ELR (cell line): ENCODE measurements around the gene EMD.

Experiments used
- DNase-seq: peaks from one replicate; pipeline ENCODE4 v3.0.0-alpha.2; 2015; ENCODE audit warnings: low read depth

Gene EMD

GRCh38 chrX:154419189-154419588 is 40.1 kb downstream of the EMD start:
- no peak for DNase-seq

DNA sequence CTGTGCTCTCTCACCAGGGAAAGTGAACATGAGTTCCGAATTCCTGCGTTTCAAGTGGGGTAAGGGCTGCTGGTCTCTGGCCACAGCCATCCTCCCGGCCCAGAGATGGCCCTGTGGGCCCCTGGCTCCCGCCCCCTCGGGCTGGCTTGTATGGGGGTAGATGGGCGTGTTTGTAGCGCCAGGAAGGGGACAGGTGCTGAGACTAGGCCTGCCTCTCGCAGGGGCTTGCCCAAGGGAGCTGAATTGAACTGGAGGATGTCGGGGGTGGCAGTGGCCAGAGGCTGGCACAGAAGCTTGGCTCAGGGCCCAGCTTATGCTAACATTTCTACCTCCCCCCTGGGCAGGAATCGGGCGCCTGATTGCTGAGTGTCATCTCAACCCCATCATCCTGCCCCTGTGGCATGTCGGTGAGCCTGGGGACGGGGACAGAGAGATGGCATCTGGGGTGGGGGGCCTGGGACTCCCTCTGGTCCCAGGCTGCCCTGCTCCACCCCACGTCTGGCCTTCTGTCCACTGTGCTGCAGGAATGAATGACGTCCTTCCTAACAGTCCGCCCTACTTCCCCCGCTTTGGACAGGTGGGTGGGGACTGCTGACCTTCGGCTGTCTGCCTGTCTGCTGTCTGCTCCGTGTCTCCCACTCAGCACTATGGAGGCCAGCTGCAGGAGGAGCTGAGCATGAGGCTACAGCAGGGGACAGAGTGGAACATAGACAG is 40.8 kb downstream of the EMD start:
- DNase-seq, result no peak

DNA sequence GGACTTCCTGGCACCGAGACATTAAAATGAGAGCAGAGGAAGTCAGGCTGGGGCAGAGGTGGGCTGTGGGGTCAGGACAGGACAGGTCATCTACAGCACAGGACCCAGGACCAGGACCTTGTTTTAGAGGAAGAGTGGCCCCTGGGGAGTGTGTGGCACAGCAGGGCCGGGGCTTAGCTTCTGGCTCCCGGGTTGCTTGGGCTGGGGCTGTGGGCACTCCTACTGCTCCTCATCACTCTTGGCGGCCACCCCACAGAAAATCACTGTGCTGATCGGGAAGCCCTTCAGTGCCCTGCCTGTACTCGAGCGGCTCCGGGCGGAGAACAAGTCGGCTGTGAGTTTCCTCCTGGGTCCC is 41.3 kb downstream of the EMD start:
- no peak for DNase-seq

DNA sequence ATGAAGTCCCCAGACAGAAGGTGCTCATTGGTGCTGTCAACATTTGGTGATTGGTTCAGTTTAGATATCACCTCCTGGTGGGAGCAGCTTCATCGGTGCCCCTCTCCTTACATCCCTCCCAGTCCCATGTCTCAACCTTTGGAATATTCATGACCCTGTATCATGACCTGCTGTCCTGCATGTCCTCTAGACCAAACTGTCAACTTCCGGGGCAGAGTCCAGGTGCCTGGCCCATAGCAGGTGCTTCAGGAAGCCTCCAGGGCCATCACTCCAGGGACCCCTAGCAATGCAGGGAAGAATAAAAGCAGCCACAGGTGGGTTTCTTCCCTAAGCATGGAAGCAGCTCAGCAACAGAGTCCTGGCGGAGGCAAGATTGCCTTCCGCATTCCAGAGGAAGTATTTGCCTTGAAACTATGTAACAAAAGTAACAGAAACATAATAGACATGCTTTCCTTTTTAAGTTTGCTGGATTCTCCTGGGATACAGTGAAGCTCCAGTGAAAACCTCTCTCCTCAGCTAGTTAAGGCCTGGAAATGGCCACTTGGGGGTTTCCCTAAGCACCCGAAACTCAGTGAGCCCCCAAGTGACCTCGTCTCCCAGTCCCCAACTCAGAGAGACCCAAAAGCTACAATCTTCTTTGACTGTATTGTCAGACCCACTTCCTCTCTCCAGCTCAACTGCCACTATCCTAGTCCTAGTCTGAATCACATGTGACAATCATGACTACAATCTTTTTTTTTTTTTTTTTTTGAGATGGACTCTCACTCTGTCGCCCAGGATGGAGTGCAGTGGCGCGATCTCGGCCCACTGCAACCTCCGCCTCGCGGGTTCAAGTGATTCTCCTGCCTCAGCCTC is 48.0 kb downstream of the EMD start:
- no peak for DNase-seq

DNA sequence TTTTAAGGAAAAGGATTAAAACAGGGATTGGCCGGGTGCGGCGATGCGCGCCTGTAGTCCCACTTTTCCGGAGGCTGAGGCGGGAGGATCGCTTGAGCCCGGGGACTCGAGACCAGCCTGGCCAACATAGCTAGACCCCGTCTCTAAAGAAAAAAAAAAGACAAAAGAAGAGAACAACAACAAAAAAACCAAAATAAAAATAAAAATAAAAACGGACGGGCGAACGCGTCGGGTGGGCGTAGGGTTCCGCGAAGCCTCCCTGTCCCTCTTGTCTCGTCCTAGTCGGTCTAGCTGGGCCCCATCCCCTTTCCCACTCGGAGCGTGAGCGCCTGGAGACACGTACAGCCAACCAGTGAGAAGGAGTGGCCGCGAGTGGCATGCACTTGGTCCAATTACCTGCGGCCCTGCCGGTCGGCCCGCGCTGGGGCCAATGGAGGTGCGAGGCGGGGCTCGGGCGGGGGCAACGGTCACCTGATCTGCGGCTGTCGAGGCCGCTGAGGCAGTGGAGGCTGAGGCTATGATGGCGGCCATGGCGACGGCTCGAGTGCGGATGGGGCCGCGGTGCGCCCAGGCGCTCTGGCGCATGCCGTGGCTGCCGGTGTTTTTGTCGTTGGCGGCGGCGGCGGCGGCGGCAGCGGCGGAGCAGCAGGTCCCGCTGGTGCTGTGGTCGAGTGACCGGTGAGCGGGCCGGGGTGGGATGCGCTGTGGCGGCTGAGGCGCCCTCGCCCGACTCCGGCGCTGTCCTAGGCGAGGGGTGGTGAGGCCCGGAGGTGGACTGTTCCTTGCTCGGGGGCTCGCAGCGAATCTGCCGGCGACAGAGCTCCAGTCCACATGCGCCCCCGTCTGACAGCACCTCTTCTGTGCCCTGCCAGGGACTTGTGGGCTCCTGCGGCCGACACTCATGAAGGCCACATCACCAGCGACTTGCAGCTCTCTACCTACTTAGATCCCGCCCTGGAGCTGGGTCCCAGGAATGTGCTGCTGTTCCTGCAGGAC is 49.4 kb downstream of the EMD start, which contains the start of gene ATP6AP1:
TSS of gene ATP6AP1 (plus strand) at position 502 of the 996 bp plus-strand sequence. CDS start at position 518, 16 bp downstream.
- DNase-seq, result peak; percentile 93

- DNase-seq, result no peak
These were observed 50.6 kb downstream of the EMD start for GRCh38 chrX:154429711-154430110.

GRCh38 chrX:154430479-154430878 is 51.4 kb downstream of the EMD start:
- DNase-seq, result no peak

DNA sequence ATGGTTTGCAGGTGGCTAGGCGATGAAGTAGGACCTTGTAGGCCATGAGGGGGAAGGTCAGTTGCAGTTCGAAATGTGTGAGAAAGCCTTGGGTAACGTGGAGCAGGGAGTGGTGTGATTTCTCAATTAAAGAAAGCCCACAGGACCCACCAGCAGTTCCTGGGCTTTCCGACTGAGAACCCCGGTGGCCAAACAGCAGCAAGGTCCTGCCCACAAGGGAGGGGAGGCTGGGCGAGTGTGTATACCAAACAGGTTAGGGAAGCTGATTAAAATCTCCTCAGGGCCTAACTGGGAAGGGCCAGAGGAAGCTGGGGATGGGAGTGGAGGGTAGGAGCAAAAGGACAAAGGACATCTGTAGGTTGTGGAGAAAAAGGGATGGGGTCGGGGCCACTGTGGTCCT is 51.8 kb downstream of the EMD start:
- no peak for DNase-seq
